IMR-90 (cell line): ENCODE results near the gene ADM5. TPM values are rescaled to one million over a fixed set of nuclear protein-coding genes. Genes with fewer than 3 reads are reported as not detected.

Experiments used
- ATAC-seq: fragments of 200-7000 bp; cut with Tn5 transposase; 2 replicates; pipeline ENCODE4 v1.9.1; 2020; ENCODE audit warnings: low read depth, mild to moderate bottlenecking, moderate library complexity
- BruUV-seq: library from RNA; stranded (reverse); fragments of 400-500 nt; replicated peaks from 2 replicates; lab custom pipeline; 2021; lab: Mats Ljungman, UMichigan
- CTCF ChIA-PET: fragments of 300-600 bp; formaldehyde crosslinking; extraction: SDS; loops from one replicate; lab custom pipeline; 2021; ENCODE audit warnings: antibody characterized with exemption; lab: Yijun Ruan, JAX
- POLR2A ChIA-PET: fragments of 300-600 bp; sonication (Branson Sonifier 250); formaldehyde crosslinking; loops from one replicate; lab custom pipeline; 2022; ENCODE audit warnings: antibody characterized with exemption; ENCODE audit not compliant: unreplicated experiment; lab: Charles Lee
- DNase-seq: peaks from one replicate; pipeline ENCODE4 v3.0.0; 2013
- H2AFZ ChIP-seq: replicated peaks from 2 replicates; pipeline ENCODE3; 2013; ENCODE audit warnings: low read length, mild to moderate bottlenecking; ENCODE audit not compliant: poor library complexity
- H2AK5ac ChIP-seq: 2 replicates; pipeline ENCODE4 v1.6.1; 2013; ENCODE audit warnings: low read depth, low read length, inconsistent platforms
- H2AK9ac ChIP-seq: replicated peaks from 2 replicates; pipeline ENCODE3; 2013; ENCODE audit warnings: mild to moderate bottlenecking, low read depth, low read length, moderate library complexity; ENCODE audit not compliant: poor library complexity
- H2BK120ac ChIP-seq: 2 replicates; pipeline ENCODE4 v1.6.1; 2013; ENCODE audit warnings: low read depth, low read length, inconsistent platforms
- H2BK15ac ChIP-seq: 3 replicates; pipeline ENCODE4 v1.6.1; 2013; ENCODE audit warnings: low read depth, low read length, inconsistent platforms
- H2BK20ac ChIP-seq: 2 replicates; pipeline ENCODE4 v1.6.1; 2013; ENCODE audit warnings: low read depth, mild to moderate bottlenecking, inconsistent platforms, low read length, moderate library complexity
- H2BK5ac ChIP-seq: 2 replicates; pipeline ENCODE4 v1.6.1; 2013; ENCODE audit warnings: mild to moderate bottlenecking, low read depth, low read length, inconsistent platforms; ENCODE audit not compliant: poor library complexity, severe bottlenecking
- H3K14ac ChIP-seq: replicated peaks from 2 replicates; pipeline ENCODE4 v1.6.1; 2013; ENCODE audit warnings: low read depth, low read length, inconsistent platforms
- H3K18ac ChIP-seq: 2 replicates; pipeline ENCODE4 v1.6.1; 2013; ENCODE audit warnings: low read depth, low read length, control low read depth
- H3K23ac ChIP-seq: 2 replicates; pipeline ENCODE4 v1.6.1; 2013; ENCODE audit warnings: low read depth, low read length, inconsistent platforms
- H3K27ac ChIP-seq: 2 replicates; pipeline ENCODE4 v1.5.1; 2013; ENCODE audit warnings: mild to moderate bottlenecking, control low read depth, low read length; ENCODE audit not compliant: insufficient read depth
- H3K27me3 ChIP-seq: 2 replicates; pipeline ENCODE4 v1.6.1; 2013; ENCODE audit warnings: low read length; ENCODE audit not compliant: control insufficient read depth, insufficient read depth
- H3K36me3 ChIP-seq: 2 replicates; pipeline ENCODE4 v1.6.1; 2013; ENCODE audit warnings: low read length, mixed read lengths; ENCODE audit not compliant: control insufficient read depth, insufficient read depth
- H3K4ac ChIP-seq: 2 replicates; pipeline ENCODE4 v1.6.1; 2013; ENCODE audit warnings: low read depth, low read length, inconsistent platforms
- H3K4me1 ChIP-seq: 2 replicates; pipeline ENCODE4 v1.6.1; 2013; ENCODE audit warnings: low read length, mixed read lengths; ENCODE audit not compliant: control insufficient read depth, insufficient read depth
- H3K4me2 ChIP-seq: 2 replicates; pipeline ENCODE4 v1.6.1; 2013; ENCODE audit warnings: low read depth, mild to moderate bottlenecking, control low read depth, low read length, moderate library complexity
- H3K4me3 ChIP-seq: 2 replicates; pipeline ENCODE4 v1.5.1; 2013; ENCODE audit warnings: low read depth, mild to moderate bottlenecking, control low read depth, low read length, moderate library complexity; ENCODE audit not compliant: insufficient read depth
- H3K56ac ChIP-seq: 2 replicates; pipeline ENCODE4 v1.6.1; 2013; ENCODE audit warnings: low read length, inconsistent platforms; ENCODE audit not compliant: insufficient read depth; ENCODE audit errors: extremely low read depth
- H3K79me1 ChIP-seq, 2 experiments: 2 replicates each; pipeline ENCODE4 v1.6.1; 2013; ENCODE audit warnings: low read length in 2 of 2, inconsistent platforms in 1 of 2, low read depth in 1 of 2
- H3K9ac ChIP-seq: 2 replicates; pipeline ENCODE4 v1.6.1; 2013; ENCODE audit warnings: low read depth, low read length, control low read depth
- H3K9me1 ChIP-seq: 2 replicates; pipeline ENCODE4 v1.6.1; 2013; ENCODE audit warnings: low read length, inconsistent platforms; ENCODE audit not compliant: insufficient read depth
- H3K9me3 ChIP-seq: 2 replicates; pipeline ENCODE4 v1.6.1; 2013; ENCODE audit warnings: low read length; ENCODE audit not compliant: control insufficient read depth, insufficient read depth
- H4K20me1 ChIP-seq: 2 replicates; pipeline ENCODE4 v1.6.1; 2013; ENCODE audit warnings: low read length, inconsistent platforms; ENCODE audit not compliant: insufficient read depth
- H4K5ac ChIP-seq: 2 replicates; pipeline ENCODE4 v1.6.1; 2013; ENCODE audit warnings: mild to moderate bottlenecking, low read depth, low read length, control low read depth
- H4K8ac ChIP-seq, 2 experiments: 2 replicates each; pipeline ENCODE4 v1.6.1; 2013; ENCODE audit warnings: low read depth in 2 of 2, low read length in 2 of 2, control low read depth in 1 of 2, inconsistent platforms in 1 of 2
- H4K91ac ChIP-seq: 2 replicates; pipeline ENCODE4 v1.6.1; 2013; ENCODE audit warnings: low read depth, low read length, inconsistent platforms; ENCODE audit not compliant: insufficient read depth
- BHLHE40 ChIP-seq: fragments of 150-350 bp; IDR thresholded peaks from 2 replicates; pipeline ENCODE4 v1.6.1; 2016; ENCODE audit warnings: mild to moderate bottlenecking, low read depth, low read length
- CEBPB ChIP-seq: IDR thresholded peaks from 2 replicates; pipeline ENCODE4 v1.6.1; 2012; ENCODE audit warnings: low read depth, low read length, improper control_type of control experiment
- CHD1 ChIP-seq: IDR thresholded peaks from 2 replicates; pipeline ENCODE4 v1.6.1; 2012; ENCODE audit warnings: low read depth, low read length, improper control_type of control experiment
- FOS ChIP-seq: fragments of 150-350 bp; IDR thresholded peaks from 2 replicates; pipeline ENCODE4 v1.6.1; 2016; ENCODE audit warnings: low read depth, low read length
- MAFK ChIP-seq: IDR thresholded peaks from 2 replicates; pipeline ENCODE4 v1.6.1; 2012; ENCODE audit warnings: low read depth, low read length, improper control_type of control experiment
- MAZ ChIP-seq: IDR thresholded peaks from 2 replicates; pipeline ENCODE4 v1.6.1; 2012; ENCODE audit warnings: low read depth, mild to moderate bottlenecking, low read length, improper control_type of control experiment, moderate library complexity, borderline replicate concordance
- MXI1 ChIP-seq: IDR thresholded peaks from 2 replicates; pipeline ENCODE4 v1.6.1; 2012; ENCODE audit warnings: low read depth, mild to moderate bottlenecking, low read length, moderate library complexity, borderline replicate concordance
- NFE2L2 ChIP-seq: fragments of 150-350 bp; IDR thresholded peaks from 2 replicates; pipeline ENCODE4 v1.6.1; 2016; ENCODE audit warnings: low read depth, mild to moderate bottlenecking, low read length
- POLR2A ChIP-seq: IDR thresholded peaks from 2 replicates; pipeline ENCODE4 v1.6.1; 2012; ENCODE audit warnings: mild to moderate bottlenecking, low read depth, low read length
- RAD21 ChIP-seq: IDR thresholded peaks from 2 replicates; pipeline ENCODE4 v1.6.1; 2012; ENCODE audit warnings: low read length, improper control_type of control experiment
- RCOR1 ChIP-seq: IDR thresholded peaks from 2 replicates; pipeline ENCODE4 v1.6.1; 2012; ENCODE audit warnings: mild to moderate bottlenecking, low read length, improper control_type of control experiment; ENCODE audit not compliant: insufficient replicate concordance
- RFX5 ChIP-seq: IDR thresholded peaks from 2 replicates; pipeline ENCODE4 v1.8.0; 2012; ENCODE audit warnings: low read depth, mild to moderate bottlenecking, low read length, moderate library complexity
- SMC3 ChIP-seq: fragments of 150-350 bp; IDR thresholded peaks from 2 replicates; pipeline ENCODE4 v1.6.1; 2016; ENCODE audit warnings: low read depth, mild to moderate bottlenecking, antibody characterized with exemption, low read length, moderate library complexity
- WGBS, 2 experiments: methylation state at CpG; one replicate each; pipeline versions ENCODE4 v1.1.5 to v1.1.7; 2013; ENCODE audit warnings: missing lambda C conversion rate in 2 of 2; ENCODE audit not compliant: insufficient read length in 1 of 2; ENCODE audit errors: extremely low coverage in 2 of 2; 5-methylcytosine and 5-hydroxymethylcytosine counted together
- dilution Hi-C: fragments of 300-500 bp; cut with HindIII; formaldehyde crosslinking; loops from one replicate; pipeline ENCODE4 v1.14.3; 2018; ENCODE audit warnings: low sequenced_read_pairs; ENCODE audit not compliant: unreplicated experiment
- in situ Hi-C: fragments of 300-500 bp; cut with MboI; formaldehyde crosslinking; loops from 3 replicates; pipeline ENCODE4 v1.14.3; 2019; ENCODE audit warnings: low sequenced_read_pairs, inconsistent platforms, mixed read lengths
- intact Hi-C: fragments of 100-400 bp; cut with micrococcal nuclease; formaldehyde crosslinking; loops from 2 replicates; pipeline ENCODE4 v1.10.0; 2022
- polyA plus RNA-seq, 3 experiments: library from polyadenylated mRNA; depleted of rRNA; stranded (reverse); fragments of >200 nt; gene quantifications; 2 replicates each; pipeline ENCODE4 v1.2.3, GENCODE V29; 2012; ENCODE audit warnings: low replicate concordance in 1 of 3
- total RNA-seq: library from RNA; depleted of rRNA; stranded (reverse); fragments of >200 nt; gene quantifications from 2 replicates; pipeline ENCODE4 v1.2.3, GENCODE V29; 2012
- TF ChIP-seq, protein P1 (sequence below): conservative IDR thresholded peaks from 2 replicates; pipeline ENCODE4 v1.5.1; 2012; ENCODE audit warnings: mild to moderate bottlenecking, low read depth, low read length, improper control_type of control experiment
- TF ChIP-seq, protein P2 (sequence below): fragments of 150-350 bp; IDR thresholded peaks from 2 replicates; pipeline ENCODE4 v1.6.1; 2017; ENCODE audit warnings: mild to moderate bottlenecking, antibody characterized with exemption, low read length, low read depth

ADM5 gene
- total and polyA plus RNA-seq, 2 of the 4 experiments (the other 2 are of a cell fraction) = 0.18 to 0.99 TPM

DNA sequence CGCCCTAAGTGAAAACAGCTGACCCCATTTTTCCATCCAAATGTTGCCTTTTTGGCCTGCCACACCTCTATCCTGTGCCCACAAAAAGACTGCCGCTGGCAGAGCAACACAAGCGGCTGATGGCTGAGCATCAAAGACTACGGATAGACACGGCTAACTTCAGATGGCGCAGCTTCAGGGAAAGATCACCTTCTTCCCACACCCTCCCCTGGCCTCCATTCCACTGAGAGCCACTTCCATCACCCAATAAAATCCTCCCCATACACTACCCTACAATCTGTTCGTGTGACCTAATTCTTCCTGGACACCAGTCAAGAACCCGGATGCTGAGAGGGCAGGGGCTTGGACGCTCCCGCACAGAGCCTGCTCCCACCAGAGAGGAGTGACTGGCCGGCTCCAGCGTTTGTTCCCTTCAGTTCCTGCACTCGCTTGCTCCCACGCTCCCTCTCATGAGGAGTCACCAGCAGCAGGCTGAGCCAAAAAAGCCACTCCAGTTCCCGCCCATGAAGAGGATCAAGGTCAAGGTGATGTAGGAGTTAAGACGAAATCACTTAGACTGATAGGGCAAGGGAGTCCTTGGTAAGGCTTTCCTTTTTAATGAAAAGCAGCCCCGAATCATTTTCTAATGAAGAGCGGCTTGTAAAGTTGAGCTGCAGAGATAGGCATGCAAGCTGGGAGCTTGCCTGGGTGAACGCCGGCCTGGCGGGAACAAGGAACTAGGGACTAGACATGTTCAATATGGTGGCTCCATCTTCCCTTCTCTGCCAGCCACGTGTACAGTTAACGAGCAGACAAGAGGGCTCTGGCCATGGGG is 38.0 kb downstream of the ADM5 start:
- H3K4me1 ChIP-seq = peaks cover 4% of the 10 kb centered on the region; the same call in 1 of the 2 replicates
- no peak overlapping the region for H3K9ac ChIP-seq
- POLR2A ChIA-PET = no interaction called here
- no peak overlapping the region for H3K4me3 ChIP-seq
- peak overlapping the region; percentile 45; the same call in 1 of the 2 replicates for H3K14ac ChIP-seq
- WGBS, 2 experiments = 35% methylated on average over 14 of the region's 23 CpGs; no CpG with 5 or more reads in 1 of the 2 experiments
- H4K91ac ChIP-seq = no peak overlapping the region
- 0 out of 2 replicates have a peak overlapping the region, but pooled peaks have one; percentile 33 for H3K4ac ChIP-seq
- no peaks in the 10 kb centered on the region for H3K79me1 ChIP-seq
- H2AK5ac ChIP-seq = no peak overlapping the region
- intact Hi-C loops = loop anchor here (5.0 kb wide), 1 partner anchor 40 kb away; the partner anchor contains the start of gene AP2A1
- H4K20me1 ChIP-seq = no peaks in the 10 kb centered on the region
- H3K9me1 ChIP-seq = peaks cover 8% of the 10 kb centered on the region; the same call in 1 of the 2 replicates
- 0 out of 2 replicates have a peak overlapping the region, but pooled peaks have one; percentile 31 for H3K23ac ChIP-seq
- no peak overlapping the region for H2BK5ac ChIP-seq
- H3K36me3 ChIP-seq = no peaks in the 10 kb centered on the region
- in situ Hi-C loops = no loop called here
- no peaks in the 10 kb centered on the region for H3K9me3 ChIP-seq
- H3K4me2 ChIP-seq = no peak overlapping the region
- 0 out of 2 replicates have a peak overlapping the region, but pooled peaks have one; percentile 53 for H2BK20ac ChIP-seq
- H4K5ac ChIP-seq = no peak overlapping the region
- H3K56ac ChIP-seq = no peak overlapping the region
- H2AK9ac ChIP-seq = peak overlapping the region; percentile 3
- H3K27ac ChIP-seq = no peak overlapping the region
- peak; percentile 50 for ATAC-seq
- CTCF ChIA-PET = interaction anchor here (0.6 kb wide), 1 partner anchor 14 kb away, joined by 4 read pairs; no protein-coding TSS in a partner anchor
- no TSS peak for BruUV-seq
- peak overlapping the region in 1 of 2 experiments; percentile 66; a peak in 3 of 4 replicates for H4K8ac ChIP-seq
- H3K27me3 ChIP-seq = no peaks in the 10 kb centered on the region
- DNase-seq = peak; percentile 55
- dilution Hi-C loops = no loop called here
- H2BK15ac ChIP-seq = 0 out of 3 replicates have a peak overlapping the region, but pooled peaks have one; percentile 11
- H2AFZ ChIP-seq = peak overlapping the region; percentile 85
- 0 out of 2 replicates have a peak overlapping the region, but pooled peaks have one; percentile 15 for H2BK120ac ChIP-seq
- H3K18ac ChIP-seq = no peak overlapping the region
- TF ChIP-seq NFE2L2 (no peak), MAZ (no peak), MAFK (no peak), BHLHE40 (no peak), RAD21 (no peak), MXI1 (no peak), RFX5 (no peak), CHD1 (no peak), POLR2A (no peak), SMC3 (no peak), CEBPB (no peak), FOS (no peak), RCOR1 (no peak)
- TF ChIP-seq, protein P1, sequence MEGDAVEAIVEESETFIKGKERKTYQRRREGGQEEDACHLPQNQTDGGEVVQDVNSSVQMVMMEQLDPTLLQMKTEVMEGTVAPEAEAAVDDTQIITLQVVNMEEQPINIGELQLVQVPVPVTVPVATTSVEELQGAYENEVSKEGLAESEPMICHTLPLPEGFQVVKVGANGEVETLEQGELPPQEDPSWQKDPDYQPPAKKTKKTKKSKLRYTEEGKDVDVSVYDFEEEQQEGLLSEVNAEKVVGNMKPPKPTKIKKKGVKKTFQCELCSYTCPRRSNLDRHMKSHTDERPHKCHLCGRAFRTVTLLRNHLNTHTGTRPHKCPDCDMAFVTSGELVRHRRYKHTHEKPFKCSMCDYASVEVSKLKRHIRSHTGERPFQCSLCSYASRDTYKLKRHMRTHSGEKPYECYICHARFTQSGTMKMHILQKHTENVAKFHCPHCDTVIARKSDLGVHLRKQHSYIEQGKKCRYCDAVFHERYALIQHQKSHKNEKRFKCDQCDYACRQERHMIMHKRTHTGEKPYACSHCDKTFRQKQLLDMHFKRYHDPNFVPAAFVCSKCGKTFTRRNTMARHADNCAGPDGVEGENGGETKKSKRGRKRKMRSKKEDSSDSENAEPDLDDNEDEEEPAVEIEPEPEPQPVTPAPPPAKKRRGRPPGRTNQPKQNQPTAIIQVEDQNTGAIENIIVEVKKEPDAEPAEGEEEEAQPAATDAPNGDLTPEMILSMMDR = no peak
- TF ChIP-seq, protein P2, sequence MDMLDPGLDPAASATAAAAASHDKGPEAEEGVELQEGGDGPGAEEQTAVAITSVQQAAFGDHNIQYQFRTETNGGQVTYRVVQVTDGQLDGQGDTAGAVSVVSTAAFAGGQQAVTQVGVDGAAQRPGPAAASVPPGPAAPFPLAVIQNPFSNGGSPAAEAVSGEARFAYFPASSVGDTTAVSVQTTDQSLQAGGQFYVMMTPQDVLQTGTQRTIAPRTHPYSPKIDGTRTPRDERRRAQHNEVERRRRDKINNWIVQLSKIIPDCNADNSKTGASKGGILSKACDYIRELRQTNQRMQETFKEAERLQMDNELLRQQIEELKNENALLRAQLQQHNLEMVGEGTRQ = no peak
